Inferior parietal cortex (tissue), 1 donor: ENCODE data around the gene LAMA2.
A peak's percentile ranks its signal among the peaks of the same experiment; 100 is the strongest.

Source experiments
- DNase-seq: peaks from one replicate; pipeline ENCODE4 v3.0.0-alpha.2; 2016; ENCODE audit errors: extremely low spot score

The LAMA2 gene

GRCh38 chr6:128914051-128914450 is 31.1 kb downstream of the LAMA2 start:
- no peak for DNase-seq

- no peak for DNase-seq
Measured at GRCh38 chr6:128918886-128919285, 35.9 kb downstream of the LAMA2 start.

GRCh38 chr6:128919412-128920180 is 36.7 kb downstream of the LAMA2 start:
- DNase-seq = no peak

- no peak for DNase-seq
Measured at GRCh38 chr6:128925765-128926164, 42.8 kb downstream of the LAMA2 start.

GRCh38 chr6:128929869-128930268 is 46.9 kb downstream of the LAMA2 start:
- DNase-seq = no peak

- DNase-seq = no peak
Measured at GRCh38 chr6:128930321-128930720, 47.4 kb downstream of the LAMA2 start.

- no peak for DNase-seq
Measured at GRCh38 chr6:128932061-128932460, 49.1 kb downstream of the LAMA2 start.

- DNase-seq = no peak
Measured at GRCh38 chr6:128950864-128951263, 67.9 kb downstream of the LAMA2 start.

GRCh38 chr6:128952902-128953301 is 70.0 kb downstream of the LAMA2 start:
- no peak for DNase-seq

GRCh38 chr6:128954308-128955043 is 71.5 kb downstream of the LAMA2 start:
- no peak for DNase-seq

GRCh38 chr6:128963561-128963960 is 80.6 kb downstream of the LAMA2 start:
- DNase-seq = no peak

GRCh38 chr6:128964233-128964755 is 81.4 kb downstream of the LAMA2 start:
- DNase-seq = no peak

GRCh38 chr6:128964771-128965170 is 81.8 kb downstream of the LAMA2 start:
- DNase-seq = no peak

GRCh38 chr6:128966934-128967333 is 84.0 kb downstream of the LAMA2 start:
- DNase-seq = no peak

GRCh38 chr6:128979071-128979470 is 96.1 kb downstream of the LAMA2 start:
- DNase-seq = no peak

GRCh38 chr6:128981716-128982115 is 98.8 kb downstream of the LAMA2 start:
- no peak for DNase-seq

- no peak for DNase-seq
Measured at GRCh38 chr6:128990360-128990759, 107.4 kb downstream of the LAMA2 start.

- no peak for DNase-seq
Measured at GRCh38 chr6:128990915-128991314, 108.0 kb downstream of the LAMA2 start.

- peak; percentile 32 for DNase-seq
Measured at GRCh38 chr6:128993166-128993565, 110.2 kb downstream of the LAMA2 start.

GRCh38 chr6:128997880-128998279 is 114.9 kb downstream of the LAMA2 start:
- DNase-seq = no peak

GRCh38 chr6:129006724-129007514 is 124.0 kb downstream of the LAMA2 start:
- DNase-seq = no peak

- no peak for DNase-seq
Measured at GRCh38 chr6:129007701-129008373, 124.9 kb downstream of the LAMA2 start.
